GM19395 (cell line): ENCODE data around the gene RPS6KA4.
"Not testable (repeated sequence)": the region's sequence is repeated elsewhere in the genome, so short reads cannot be mapped to it uniquely, and the experiment has no call there.

Experiments
- ATAC-seq: cut with Tn5 transposase; IDR thresholded peaks from one replicate; pipeline ENCODE4 v1.9.1; 2021; ENCODE audit warnings: mild to moderate bottlenecking, moderate library complexity; ENCODE audit not compliant: unreplicated experiment

RPS6KA4 gene

DNA sequence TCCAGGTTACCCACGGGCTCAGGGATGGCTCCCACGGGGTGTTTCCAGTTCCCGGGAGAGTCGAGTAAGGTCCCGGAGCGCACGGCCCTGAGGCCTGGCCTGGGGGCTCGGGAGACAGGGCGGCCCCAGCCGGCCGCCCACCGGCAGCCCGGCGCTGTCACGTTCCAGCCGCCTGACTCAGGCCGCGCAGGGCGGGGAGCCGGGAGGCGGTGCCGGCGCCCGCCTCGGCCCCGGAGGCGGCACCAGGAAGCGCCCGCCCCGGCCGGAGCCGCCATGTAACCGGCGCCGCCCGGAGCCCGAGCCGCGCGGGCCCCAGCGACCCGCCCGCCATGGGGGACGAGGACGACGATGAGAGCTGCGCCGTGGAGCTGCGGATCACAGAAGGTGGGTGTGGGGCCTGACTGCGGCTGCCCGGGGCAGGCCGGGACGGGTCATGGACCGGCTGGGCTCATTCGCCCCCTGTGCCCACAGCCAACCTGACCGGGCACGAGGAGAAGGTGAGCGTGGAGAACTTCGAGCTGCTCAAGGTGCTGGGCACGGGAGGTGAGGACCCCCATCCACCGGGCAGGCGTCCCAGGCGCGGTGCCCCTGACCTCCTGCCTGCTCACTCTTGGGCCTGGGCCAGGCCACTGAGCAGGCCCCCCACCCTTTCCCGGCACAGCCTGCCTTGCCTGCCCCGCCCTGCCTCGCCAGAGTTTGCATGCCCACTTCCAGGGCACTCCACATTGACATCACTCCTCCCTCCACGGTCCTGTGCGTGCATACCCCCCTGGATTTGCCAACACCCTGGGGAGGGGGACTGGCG is at the start of gene RPS6KA4:
Gene RPS6KA4, plus strand, starts transcription at position 256 of the 805 bp plus-strand sequence. Its CDS starts 74 bp downstream, at position 330.
- peak; percentile 51 for ATAC-seq

DNA sequence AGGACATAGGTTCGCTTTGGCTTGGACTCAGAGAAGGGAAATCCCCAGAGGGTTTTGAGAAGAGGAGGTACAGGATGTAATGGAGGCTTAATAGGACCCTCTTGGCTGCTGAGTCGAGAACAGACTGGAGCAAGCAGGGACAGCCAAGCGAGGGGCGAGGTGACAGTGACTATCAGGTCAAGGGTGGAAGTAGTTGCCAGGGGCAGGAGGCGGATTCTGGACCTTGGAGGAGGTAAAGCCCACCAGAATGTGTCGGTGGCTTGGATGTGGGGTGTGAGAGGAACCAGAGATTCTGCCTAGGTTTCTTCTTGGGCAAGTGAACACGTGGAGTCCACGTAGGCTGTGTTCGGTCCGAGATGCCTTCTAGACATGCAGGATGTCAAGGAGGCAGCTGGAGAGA is 46.0 kb upstream of the RPS6KA4 start:
- no peak for ATAC-seq

DNA sequence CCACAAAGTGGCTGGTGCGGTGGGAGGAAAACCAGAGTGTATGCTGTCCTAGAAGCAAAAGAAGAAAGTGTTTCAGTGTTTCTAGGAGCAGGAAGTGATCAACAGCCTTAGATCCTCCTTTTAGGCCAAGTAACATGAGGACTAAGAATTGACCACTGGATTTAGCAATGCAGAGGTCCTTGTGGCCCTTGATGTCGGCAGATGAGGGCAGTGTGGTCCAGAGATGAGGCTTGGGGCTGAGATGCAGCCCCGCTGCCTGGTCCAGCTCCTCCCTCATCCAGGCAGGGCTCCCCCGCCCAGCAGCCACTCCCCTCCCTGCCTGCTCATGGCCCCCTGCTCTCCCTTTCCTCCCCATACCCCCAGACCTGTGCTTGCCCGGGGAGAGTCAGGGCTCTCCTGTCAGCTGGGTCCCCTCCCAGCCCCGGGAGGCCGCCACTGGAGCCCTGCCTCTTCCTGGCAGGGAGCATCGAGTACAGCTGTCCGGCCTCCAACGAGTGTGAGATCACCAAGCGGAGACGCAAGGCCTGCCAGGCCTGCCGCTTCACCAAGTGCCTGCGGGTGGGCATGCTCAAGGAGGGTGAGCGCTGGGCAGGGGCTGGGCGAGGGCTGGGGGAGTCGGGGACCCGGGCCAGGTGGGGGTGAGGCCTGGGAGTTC is 45.3 kb upstream of the RPS6KA4 start:
- no peak for ATAC-seq

DNA sequence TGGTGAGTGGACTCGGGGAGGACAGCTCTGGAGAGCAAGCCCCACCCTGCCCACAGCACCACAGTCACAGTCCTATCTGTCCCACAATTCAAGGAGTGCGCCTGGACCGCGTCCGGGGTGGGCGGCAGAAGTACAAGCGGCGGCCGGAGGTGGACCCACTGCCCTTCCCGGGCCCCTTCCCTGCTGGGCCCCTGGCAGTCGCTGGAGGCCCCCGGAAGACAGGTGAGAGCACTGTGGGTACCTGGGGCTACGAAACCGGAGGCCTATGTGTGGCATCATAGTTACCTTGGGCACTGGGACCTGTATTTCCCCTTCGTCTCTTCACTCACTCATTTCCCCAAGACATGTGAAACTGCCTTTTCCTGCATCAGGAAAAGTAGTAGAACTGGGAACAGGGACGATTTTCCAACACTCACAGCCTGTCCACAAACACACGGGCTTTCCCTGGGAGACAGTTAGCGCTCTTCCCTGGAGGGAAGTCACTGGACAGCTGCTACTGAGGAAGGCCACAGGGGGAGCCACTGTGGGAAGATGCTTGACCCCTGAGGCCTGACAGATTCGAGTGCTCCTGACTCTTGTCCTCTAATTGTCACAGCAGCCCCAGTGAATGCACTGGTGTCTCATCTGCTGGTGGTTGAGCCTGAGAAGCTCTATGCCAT is 44.7 kb upstream of the RPS6KA4 start:
- no peak for ATAC-seq

DNA sequence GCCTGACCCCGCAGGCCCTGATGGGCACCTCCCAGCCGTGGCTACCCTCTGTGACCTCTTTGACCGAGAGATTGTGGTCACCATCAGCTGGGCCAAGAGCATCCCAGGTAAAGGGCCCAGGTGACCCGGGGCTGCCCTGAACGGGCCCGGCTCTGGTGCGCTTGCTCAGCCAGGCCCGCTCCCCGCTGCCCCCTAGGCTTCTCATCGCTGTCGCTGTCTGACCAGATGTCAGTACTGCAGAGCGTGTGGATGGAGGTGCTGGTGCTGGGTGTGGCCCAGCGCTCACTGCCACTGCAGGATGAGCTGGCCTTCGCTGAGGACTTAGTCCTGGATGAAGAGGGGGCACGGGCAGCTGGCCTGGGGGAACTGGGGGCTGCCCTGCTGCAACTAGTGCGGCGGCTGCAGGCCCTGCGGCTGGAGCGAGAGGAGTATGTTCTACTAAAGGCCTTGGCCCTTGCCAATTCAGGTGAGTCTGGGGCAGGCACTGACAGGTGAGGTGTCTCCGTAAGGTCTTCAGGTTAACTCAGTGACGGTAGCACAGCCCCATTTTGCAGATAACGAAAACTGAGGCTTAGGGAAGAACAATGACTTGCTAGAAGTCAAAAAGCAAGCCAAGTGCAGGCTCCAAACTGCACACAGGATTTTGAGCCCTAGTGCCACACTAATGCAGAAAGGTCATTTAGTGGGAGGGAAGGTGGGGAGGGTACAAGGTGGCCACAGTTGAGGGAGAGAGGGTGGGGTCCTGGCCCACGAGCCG is 44.0 kb upstream of the RPS6KA4 start:
- no peak for ATAC-seq

DNA sequence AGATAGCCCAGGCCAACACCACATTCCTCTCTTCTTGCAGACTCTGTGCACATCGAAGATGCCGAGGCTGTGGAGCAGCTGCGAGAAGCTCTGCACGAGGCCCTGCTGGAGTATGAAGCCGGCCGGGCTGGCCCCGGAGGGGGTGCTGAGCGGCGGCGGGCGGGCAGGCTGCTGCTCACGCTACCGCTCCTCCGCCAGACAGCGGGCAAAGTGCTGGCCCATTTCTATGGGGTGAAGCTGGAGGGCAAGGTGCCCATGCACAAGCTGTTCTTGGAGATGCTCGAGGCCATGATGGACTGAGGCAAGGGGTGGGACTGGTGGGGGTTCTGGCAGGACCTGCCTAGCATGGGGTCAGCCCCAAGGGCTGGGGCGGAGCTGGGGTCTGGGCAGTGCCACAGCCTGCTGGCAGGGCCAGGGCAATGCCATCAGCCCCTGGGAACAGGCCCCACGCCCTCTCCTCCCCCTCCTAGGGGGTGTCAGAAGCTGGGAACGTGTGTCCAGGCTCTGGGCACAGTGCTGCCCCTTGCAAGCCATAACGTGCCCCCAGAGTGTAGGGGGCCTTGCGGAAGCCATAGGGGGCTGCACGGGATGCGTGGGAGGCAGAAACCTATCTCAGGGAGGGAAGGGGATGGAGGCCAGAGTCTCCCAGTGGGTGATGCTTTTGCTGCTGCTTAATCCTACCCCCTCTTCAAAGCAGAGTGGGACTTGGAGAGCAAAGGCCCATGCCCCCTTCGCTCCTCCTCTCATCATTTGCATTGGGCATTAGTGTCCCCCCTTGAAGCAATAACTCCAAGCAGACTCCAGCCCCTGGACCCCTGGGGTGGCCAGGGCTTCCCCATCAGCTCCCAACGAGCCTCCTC is 43.1 kb upstream of the RPS6KA4 start:
- not testable (repeated sequence) for ATAC-seq

DNA sequence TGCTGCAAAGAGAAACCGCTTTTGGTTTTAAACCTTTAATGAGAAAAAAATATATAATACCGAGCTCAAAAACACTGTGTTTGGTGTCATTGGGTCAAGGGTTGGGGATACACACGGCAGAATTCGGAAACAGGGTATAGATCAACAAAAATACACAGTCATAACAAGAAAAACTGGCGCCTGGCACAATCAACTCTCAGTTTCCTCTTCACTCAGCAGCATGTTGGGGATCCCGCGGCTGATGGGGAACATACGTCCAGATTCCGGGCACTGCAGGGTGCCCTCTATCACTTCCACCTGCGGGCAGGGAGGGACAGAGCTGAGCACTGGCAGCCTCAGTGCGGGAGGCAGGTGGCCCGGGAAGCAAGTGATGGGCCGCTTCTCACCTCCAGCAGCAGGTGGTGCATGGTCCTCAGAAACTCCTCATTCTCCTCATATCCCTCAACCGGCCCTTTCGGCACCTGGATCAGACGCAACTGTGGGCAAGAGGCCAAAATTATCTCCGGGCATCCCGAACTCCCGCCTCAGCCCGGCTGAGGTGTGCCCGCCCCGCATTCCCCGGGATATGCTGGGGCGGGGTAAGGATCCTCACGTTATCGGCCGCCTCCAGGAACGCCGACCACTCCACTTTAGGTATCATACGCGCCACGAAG is 42.2 kb upstream of the RPS6KA4 start:
- peak; percentile 1 for ATAC-seq

DNA sequence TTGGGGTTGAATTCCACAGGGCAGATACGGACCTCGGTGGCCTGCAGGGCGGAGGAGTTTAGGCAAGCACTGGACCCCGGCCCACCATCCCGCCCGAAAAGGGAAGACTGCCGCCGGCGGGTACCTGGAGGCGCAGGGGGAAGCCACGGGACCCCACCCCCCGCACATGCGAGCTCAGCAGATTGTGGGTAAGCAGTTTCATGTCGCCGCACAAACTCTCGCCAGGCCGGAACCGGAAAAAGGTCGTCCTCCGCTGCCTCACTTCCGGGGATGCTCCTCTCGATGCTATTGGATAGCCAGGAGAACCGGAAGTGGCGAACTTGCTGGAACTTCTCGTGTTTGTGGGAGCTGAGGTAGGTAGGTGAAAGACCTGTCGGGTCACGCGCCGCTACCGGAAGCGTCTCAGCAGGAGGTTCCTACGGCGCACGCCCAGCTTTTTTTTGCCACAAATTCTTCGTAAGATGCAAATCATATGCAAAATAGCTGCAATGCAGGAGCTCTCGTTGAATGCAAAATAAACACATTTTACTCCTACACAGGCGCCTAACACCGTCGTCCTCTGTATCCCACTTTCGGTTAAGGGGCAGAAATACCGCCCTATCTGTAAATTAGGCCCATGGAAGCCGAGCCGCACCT is 41.5 kb upstream of the RPS6KA4 start, which contains the start of gene TRMT112:
Gene TRMT112, minus strand, starts transcription at position 235 of the 636 bp plus-strand sequence. Its CDS starts 33 bp downstream, at position 202.
- peak; percentile 77 for ATAC-seq

DNA sequence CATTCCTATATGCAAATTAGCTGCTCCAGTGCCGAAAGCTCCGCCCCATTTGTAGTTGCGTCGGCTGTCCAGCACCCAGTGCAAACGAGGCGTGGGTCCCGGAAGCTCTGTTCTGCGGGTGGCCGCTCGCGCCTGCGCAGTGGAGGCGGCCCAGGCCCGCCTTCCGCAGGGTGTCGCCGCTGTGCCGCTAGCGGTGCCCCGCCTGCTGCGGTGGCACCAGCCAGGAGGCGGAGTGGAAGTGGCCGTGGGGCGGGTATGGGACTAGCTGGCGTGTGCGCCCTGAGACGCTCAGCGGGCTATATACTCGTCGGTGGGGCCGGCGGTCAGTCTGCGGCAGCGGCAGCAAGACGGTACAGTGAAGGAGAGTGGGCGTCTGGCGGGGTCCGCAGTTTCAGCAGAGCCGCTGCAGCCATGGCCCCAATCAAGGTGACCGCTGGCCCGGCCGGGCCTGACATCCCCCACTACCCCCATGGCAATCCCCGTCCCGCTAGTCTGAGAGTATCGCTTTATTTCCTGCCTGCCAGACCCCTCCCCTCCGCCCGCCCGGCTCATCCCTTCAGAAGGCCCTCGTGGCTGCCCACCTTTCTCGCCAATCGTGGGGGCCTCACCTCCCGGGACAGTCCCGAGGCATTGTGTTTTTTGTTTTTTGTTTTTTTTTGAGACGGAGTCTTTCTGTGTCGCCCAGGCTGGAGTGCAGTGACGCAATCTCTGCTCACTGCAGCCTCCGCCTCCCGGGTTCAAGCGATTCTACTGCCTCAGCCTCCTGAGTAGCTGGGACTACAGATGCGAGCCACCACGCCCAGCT is 40.8 kb upstream of the RPS6KA4 start, which contains the start of gene PRDX5:
Gene PRDX5, plus strand, starts transcription at position 161 of the 805 bp plus-strand sequence. Its CDS starts 95 bp downstream, at position 256.
- ATAC-seq: peak; percentile 66

DNA sequence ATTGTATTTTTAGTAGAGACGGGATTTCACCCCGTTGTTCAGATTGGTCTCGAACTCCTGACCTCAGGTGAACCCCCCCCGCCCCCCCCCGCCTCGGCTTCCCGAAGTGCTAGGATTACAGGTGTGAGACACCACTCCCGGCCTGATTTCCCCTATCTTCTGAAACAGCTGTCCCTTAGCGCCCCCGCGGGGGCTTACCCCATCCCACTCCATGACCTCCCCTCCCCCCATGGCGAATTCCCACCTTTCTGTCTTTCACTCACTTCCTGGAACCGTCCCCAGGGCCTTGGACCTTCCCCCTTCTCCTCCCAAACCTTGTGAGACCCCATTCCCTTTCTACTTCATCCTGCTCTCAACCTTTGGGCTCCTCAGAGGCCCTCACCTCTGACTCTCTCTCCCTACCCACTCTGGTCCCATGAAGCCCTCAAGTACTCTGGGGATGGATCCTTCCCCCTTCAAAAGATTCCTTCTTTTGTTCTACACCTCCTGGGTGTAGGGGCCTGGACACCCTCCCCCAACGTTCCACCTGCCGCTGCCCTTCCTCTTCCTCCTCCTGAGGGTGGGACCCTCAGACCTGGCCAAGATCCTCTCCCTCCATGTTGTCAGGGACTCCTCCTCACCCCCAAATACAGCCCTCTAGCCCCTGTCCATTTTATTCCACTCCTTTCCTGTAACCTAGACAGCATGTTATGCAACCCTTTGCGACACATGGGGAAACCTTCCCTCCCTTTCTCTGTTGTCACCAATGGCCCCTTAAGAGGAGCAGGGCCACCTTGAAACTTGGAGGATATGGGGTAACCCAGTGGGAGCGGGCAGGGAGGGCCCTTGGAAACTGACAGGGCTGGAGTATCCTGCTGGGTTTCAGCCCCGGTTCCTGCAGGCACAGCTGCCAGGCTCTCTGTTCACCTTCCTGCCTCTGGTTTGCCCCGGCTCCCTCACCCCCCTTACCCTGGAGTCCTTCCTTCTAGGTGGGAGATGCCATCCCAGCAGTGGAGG is 39.9 kb upstream of the RPS6KA4 start:
- no peak for ATAC-seq

DNA sequence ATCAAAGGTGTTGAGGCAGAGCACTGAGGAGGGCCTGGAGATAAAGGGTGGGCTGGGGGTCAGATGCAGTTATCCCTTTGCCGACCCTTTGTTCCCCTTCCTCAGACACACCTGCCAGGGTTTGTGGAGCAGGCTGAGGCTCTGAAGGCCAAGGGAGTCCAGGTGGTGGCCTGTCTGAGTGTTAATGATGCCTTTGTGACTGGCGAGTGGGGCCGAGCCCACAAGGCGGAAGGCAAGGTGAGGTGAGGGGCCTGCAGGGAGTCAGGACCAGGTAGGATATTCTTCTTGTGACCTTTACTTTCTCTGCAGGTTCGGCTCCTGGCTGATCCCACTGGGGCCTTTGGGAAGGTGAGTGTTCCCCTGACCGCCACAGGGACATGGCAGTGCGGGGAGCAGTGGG is 38.4 kb upstream of the RPS6KA4 start:
- no peak for ATAC-seq

DNA sequence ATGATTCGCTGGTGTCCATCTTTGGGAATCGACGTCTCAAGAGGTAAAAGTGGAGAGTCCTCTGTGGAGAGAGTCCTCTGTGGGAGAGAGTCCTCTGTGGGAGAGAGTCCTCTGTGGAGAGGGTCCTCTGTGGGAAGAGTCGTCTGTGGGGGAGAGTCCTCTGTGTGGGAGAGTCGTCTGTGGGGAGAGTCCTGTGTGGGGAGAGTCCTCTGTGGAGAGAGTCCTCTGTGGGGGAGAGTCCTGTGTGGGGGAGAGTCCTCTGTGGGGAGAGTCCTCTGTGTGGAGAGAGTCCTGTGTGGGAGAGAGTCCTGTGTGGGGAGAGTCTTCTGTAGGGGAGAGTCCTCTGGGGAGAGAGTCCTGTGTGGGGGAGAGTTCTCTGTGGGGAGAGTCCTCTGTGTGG is 37.9 kb upstream of the RPS6KA4 start:
- ATAC-seq: no peak

DNA sequence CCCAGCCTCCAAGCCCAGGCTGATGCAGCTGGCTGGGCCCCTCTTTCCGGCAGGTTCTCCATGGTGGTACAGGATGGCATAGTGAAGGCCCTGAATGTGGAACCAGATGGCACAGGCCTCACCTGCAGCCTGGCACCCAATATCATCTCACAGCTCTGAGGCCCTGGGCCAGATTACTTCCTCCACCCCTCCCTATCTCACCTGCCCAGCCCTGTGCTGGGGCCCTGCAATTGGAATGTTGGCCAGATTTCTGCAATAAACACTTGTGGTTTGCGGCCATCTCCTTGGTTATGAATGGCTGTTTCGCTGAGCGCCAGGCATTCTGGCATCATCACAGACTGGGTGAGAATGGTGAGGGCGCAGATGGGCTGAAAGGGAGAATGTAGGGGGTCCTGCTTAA is 37.4 kb upstream of the RPS6KA4 start:
- no peak for ATAC-seq

DNA sequence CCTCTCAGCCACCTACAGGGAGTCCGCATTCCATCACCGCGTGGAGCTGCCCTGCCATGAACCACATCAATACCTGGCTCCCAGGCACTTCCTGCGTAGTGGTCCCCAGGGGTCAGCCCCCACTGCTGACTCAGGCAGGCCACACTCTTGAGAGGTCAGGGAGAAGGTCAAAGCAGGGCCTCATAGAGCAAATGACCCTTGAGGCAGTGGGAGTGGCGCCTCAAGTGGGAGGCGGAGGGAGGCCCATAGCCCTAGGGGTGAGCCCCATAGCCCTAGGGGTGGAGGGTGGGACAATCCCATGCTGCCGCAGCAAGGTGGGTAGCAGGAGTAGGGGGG is 36.1 kb upstream of the RPS6KA4 start:
- no peak for ATAC-seq

DNA sequence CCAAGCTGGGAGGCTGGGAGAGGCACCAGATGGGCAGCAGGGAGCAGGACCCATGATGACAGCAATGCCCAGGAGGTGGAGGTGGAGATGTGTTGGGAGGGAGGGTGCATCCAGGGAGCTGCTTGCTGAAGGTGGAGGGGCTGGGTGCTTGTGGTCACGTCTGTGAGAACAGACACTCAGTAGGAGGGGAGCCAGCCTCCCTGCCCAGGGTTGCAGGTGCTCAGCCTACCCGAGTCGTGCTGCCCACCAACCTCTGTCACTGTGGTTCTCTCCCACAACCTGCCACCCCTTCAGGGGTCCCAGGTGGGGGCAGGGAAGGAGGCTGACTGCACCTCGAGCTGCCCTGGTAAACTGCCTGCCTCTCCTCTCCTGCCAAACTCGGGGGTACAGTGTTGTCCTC is 35.6 kb upstream of the RPS6KA4 start:
- no peak for ATAC-seq

DNA sequence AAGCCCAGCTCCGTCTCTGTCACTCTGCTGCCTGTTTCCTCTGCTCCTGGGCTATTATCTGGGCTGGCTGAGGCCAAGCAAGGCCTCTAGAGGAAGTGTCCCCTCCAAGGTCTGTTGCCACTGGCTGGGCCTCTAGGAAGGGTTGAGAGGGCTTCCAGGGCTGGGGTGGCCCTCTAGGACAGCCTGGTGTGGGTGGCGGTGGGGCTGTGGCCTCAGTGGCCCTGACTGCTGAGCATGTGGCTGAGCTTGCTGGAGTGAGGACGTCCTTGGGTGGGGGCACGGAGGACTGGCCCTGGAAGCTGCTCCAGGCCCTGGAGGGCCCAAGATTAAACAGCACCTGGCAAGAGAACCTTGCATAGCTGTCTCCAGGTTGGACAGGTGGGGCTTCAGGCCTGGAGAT is 35.0 kb upstream of the RPS6KA4 start:
- not testable (repeated sequence) for ATAC-seq
